ENCODE data around the gene TMEM250. TPM values are rescaled to one million over a fixed set of nuclear protein-coding genes. Genes with fewer than 3 reads are reported as not detected.

TMEM250 gene
- total and polyA plus RNA-seq, 2 of the 4 experiments (the other 2 are of a cell fraction) = 14.0 to 17.5 TPM

DNA sequence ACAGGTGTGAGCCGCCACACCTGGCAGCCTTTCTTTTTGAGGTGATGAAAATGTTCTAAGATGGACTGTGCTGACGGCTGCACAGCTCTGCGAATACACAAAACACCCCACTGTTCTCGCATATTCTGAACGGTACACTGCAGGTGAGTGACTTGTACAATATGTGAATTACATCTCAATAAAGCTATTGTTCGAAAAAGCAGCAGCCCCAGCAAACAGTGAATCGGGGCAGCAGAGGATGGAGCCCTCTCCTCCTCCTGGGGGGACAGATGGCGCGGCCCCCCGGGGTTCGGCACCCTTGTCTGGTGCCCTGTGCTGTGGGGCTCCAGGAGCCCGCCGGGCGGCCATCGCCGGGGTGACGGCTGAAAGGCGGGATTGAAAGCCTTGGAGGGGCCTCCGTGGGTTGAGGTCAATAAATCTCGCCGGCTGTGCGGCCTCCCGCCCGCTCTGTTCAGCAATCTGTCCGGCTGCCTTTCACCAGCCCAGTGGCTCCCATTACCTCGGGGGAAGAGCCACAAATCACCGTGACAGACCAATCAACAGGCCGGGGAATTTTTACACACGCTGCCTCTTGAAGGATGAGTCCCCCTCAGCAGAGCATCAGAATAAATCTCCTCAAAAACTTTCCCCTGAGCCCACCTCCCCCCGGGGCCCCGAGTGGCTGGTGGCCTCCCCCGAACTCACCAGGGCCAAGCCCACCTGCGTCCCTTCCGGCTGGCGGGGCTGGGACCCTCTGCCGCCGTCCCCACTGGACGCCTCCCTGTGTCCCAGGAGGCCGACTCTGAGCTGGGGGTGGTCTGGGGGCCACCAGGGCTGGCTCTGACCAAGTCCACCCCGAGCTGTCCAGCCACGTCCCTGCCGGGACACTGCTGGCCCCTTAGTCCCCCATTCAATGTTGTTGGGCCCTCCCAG, 37.8 kb upstream of the TMEM250 start (continued):
- TF ChIP-seq, protein P1, sequence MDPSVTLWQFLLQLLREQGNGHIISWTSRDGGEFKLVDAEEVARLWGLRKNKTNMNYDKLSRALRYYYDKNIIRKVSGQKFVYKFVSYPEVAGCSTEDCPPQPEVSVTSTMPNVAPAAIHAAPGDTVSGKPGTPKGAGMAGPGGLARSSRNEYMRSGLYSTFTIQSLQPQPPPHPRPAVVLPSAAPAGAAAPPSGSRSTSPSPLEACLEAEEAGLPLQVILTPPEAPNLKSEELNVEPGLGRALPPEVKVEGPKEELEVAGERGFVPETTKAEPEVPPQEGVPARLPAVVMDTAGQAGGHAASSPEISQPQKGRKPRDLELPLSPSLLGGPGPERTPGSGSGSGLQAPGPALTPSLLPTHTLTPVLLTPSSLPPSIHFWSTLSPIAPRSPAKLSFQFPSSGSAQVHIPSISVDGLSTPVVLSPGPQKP (IDR thresholded peaks at IDR 0.05; ENCODE audit: borderline replicate concordance, low read depth, low read length) = no peak

DNA sequence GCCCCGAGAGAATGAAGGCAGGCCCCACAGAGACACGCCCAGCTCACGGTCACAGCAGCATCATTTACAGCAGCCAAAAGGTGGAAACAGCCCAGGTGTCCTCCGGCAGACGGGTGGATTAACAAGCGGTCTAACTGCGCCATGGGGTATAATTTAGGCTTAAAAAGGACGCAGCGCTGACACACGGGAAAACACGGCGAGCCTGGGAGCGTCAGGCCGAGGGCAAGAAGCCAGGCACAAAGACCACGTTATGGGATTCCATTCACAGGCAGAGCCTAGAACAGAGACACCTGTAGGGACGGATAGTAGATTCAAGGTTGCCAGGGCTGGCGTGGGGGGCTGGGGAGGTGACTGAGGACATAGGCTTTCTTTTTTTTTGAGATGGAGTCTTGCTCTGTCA, 36.9 kb upstream of the TMEM250 start:
- Histone ChIP-seq H3K27me3 (ENCODE audit: control insufficient read depth, insufficient read depth, low read length) (peaks cover 59% of the 10 kb centered on the region), H3K14ac (replicated peaks; ENCODE audit: low read depth, low read length) (no peak overlapping the region), H3K79me1 (ENCODE audit: low read depth in 1 of 2, low read length in 2 of 2) (no peaks in the 10 kb centered on the region), H4K91ac (ENCODE audit: insufficient read depth, low read depth, low read length) (no peak overlapping the region), H2BK120ac (ENCODE audit: low read depth, low read length) (no peak overlapping the region), H3K56ac (ENCODE audit: extremely low read depth, insufficient read depth, low read length) (no peak overlapping the region), H3K23ac (ENCODE audit: low read depth, low read length) (no peak overlapping the region), H3K4ac (ENCODE audit: low read depth, low read length) (no peak overlapping the region), H3K27ac (ENCODE audit: insufficient read depth, low read length) (no peak overlapping the region), H3K9ac (ENCODE audit: low read depth, low read length) (no peak overlapping the region), H2AK9ac (replicated peaks; ENCODE audit: low read depth, low read length, poor library complexity) (no peak overlapping the region), H2BK15ac (ENCODE audit: low read depth, low read length) (no peak overlapping the region), H2AK5ac (ENCODE audit: low read depth, low read length) (no peak overlapping the region), H2BK5ac (ENCODE audit: low read depth, low read length, poor library complexity, severe bottlenecking) (no peak overlapping the region), H3K4me1 (ENCODE audit: control insufficient read depth, insufficient read depth, low read length) (no peaks in the 10 kb centered on the region), H3K9me3 (ENCODE audit: control insufficient read depth, insufficient read depth, low read length) (0 out of 2 replicates have a peak, but pooled peaks cover 3% of the 10 kb centered on the region), H3K36me3 (ENCODE audit: control insufficient read depth, insufficient read depth, low read length) (no peaks in the 10 kb centered on the region), H3K18ac (ENCODE audit: low read depth, low read length) (no peak overlapping the region), H4K8ac (ENCODE audit: low read depth in 2 of 2, low read length in 2 of 2) (no peak overlapping the region), H3K4me3 (ENCODE audit: insufficient read depth, low read depth, low read length) (no peak overlapping the region), H4K20me1 (ENCODE audit: insufficient read depth, low read length) (no peaks in the 10 kb centered on the region), H4K5ac (ENCODE audit: low read depth, low read length) (no peak overlapping the region), H3K4me2 (ENCODE audit: low read depth, low read length) (no peak overlapping the region), H2BK20ac (ENCODE audit: low read depth, low read length) (no peak overlapping the region), H2AFZ (replicated peaks; ENCODE audit: low read length, poor library complexity) (no peak overlapping the region), H3K9me1 (ENCODE audit: insufficient read depth, low read length) (no peaks in the 10 kb centered on the region)
- in situ Hi-C loops (cut with MboI; ENCODE audit: low sequenced_read_pairs) (no loop called here), dilution Hi-C loops (cut with HindIII; ENCODE audit: low sequenced_read_pairs, unreplicated experiment) (no loop called here), intact Hi-C loops (cut with micrococcal nuclease) (no loop called here)
- CTCF ChIA-PET = no interaction called here
- no TSS peak for BruUV-seq (replicated peaks)
- 88% methylated on average over 10 of the region's 17 CpGs; no CpG with 5 or more reads in 1 of the 2 experiments for WGBS, 2 experiments (ENCODE audit: extremely low coverage in 2 of 2, insufficient read length in 1 of 2)
- DNase-seq (no peak), ATAC-seq (ENCODE audit: low read depth) (no peak)
- POLR2A ChIA-PET (ENCODE audit: unreplicated experiment) = no interaction called here
- TF ChIP-seq, protein P1 (IDR thresholded peaks at IDR 0.05; ENCODE audit: borderline replicate concordance, low read depth, low read length) = no peak
- TF ChIP-seq RAD21 (IDR thresholded peaks at IDR 0.05; ENCODE audit: low read length) (no peak), CEBPB (IDR thresholded peaks at IDR 0.05; ENCODE audit: low read depth, low read length) (no peak), RFX5 (IDR thresholded peaks at IDR 0.05; ENCODE audit: low read depth, low read length) (no peak)
- TF ChIP-seq, protein P2, sequence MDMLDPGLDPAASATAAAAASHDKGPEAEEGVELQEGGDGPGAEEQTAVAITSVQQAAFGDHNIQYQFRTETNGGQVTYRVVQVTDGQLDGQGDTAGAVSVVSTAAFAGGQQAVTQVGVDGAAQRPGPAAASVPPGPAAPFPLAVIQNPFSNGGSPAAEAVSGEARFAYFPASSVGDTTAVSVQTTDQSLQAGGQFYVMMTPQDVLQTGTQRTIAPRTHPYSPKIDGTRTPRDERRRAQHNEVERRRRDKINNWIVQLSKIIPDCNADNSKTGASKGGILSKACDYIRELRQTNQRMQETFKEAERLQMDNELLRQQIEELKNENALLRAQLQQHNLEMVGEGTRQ (IDR thresholded peaks at IDR 0.05; ENCODE audit: low read depth, low read length) = no peak
- TF ChIP-seq, protein P3, sequence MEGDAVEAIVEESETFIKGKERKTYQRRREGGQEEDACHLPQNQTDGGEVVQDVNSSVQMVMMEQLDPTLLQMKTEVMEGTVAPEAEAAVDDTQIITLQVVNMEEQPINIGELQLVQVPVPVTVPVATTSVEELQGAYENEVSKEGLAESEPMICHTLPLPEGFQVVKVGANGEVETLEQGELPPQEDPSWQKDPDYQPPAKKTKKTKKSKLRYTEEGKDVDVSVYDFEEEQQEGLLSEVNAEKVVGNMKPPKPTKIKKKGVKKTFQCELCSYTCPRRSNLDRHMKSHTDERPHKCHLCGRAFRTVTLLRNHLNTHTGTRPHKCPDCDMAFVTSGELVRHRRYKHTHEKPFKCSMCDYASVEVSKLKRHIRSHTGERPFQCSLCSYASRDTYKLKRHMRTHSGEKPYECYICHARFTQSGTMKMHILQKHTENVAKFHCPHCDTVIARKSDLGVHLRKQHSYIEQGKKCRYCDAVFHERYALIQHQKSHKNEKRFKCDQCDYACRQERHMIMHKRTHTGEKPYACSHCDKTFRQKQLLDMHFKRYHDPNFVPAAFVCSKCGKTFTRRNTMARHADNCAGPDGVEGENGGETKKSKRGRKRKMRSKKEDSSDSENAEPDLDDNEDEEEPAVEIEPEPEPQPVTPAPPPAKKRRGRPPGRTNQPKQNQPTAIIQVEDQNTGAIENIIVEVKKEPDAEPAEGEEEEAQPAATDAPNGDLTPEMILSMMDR (conservative IDR thresholded peaks at IDR 0.05; ENCODE audit: low read depth, low read length) = no peak

All from IMR-90 (cell line).